GM21390 (cell line): ENCODE measurements around the gene BARX2.

Experiments
- ATAC-seq: cut with Tn5 transposase; IDR thresholded peaks from one replicate; pipeline ENCODE4 v1.9.1; 2021; ENCODE audit not compliant: unreplicated experiment

The BARX2 gene

DNA sequence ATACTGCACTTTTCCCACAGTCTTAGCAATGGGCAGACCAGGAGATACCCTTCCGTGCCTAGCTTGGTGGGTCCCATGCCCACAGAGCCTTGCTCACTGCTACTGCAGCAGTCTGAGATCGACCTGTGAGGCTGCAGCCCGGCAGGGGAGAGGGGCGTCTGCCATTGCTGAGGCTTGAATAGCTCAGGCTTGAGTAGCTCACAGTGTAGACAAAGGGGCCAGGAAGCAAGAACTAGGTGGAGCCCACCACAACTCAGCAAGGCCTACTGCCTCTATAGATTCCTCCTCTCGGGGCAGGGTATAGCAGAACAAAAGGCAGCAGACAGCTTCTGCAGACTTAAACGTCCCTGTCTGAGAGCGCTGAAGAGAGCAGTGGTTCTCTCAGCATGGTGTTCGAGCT is 118.1 kb downstream of the BARX2 start:
- ATAC-seq = no peak
